ENCODE results near the gene UBE2E2. TPM values are rescaled to one million over a fixed set of nuclear protein-coding genes. Genes with fewer than 3 reads are reported as not detected.

Gene UBE2E2
- total RNA-seq, 1 experiment from 2014 or later = 38.6 TPM

- no peaks in the 10 kb centered on the region for H3K9me3 ChIP-seq (ENCODE audit: control insufficient read depth, low read depth, low read length)
- no peak overlapping the region for H3K27ac ChIP-seq (ENCODE audit: insufficient read length, low read depth, low read length)
- H4K20me1 ChIP-seq (ENCODE audit: control insufficient read depth, insufficient read depth, insufficient read length) = peaks cover 3% of the 10 kb centered on the region
- H2BK12ac ChIP-seq (ENCODE audit: insufficient read length, low read depth, low read length) = no peak overlapping the region
- Mint-ChIP-seq H3K4me1 (peaks cover 28 to 32% of the 10 kb centered on the region in 2 experiments), H3K27me3 (ENCODE audit: low read depth) (no peaks in the 10 kb centered on the region), H3K4me3 (no peak overlapping the region), H3K27ac (peak overlapping the region; percentile 40 to 88 (median 62); a peak in 4 of 7 replicates), H3K36me3 (ENCODE audit: insufficient read depth in 1 of 3, low read depth in 3 of 3) (peaks cover 6 to 17% (median 9%) of the 10 kb centered on the region in 3 experiments), H3K9me3 (peaks cover 5 to 9% of the 10 kb centered on the region in 2 experiments)
- H2AK5ac ChIP-seq (ENCODE audit: insufficient read length, low read length) = no peak overlapping the region
- no peak overlapping the region for H2AFZ ChIP-seq (ENCODE audit: low read length)
- H3K9ac ChIP-seq (ENCODE audit: extremely low read depth, insufficient read length, low read length) = no peak overlapping the region
- no peak overlapping the region for H4K5ac ChIP-seq (ENCODE audit: insufficient read length, low read depth, low read length)
- H3K79me1 ChIP-seq (ENCODE audit: insufficient read depth, low read depth, low read length, poor library complexity, severe bottlenecking) = no peaks in the 10 kb centered on the region
- no peaks in the 10 kb centered on the region for H3K23me2 ChIP-seq (ENCODE audit: insufficient read length, low read depth, low read length, poor library complexity, severe bottlenecking)
- no peak overlapping the region for H2BK5ac ChIP-seq (ENCODE audit: insufficient read length, low read length)
- DNase-seq = no peak
- H3K4ac ChIP-seq (ENCODE audit: low read depth, low read length) = no peak overlapping the region
- no peaks in the 10 kb centered on the region for H3K79me2 ChIP-seq (ENCODE audit: insufficient read depth, low read length)
- TF ChIP-seq, protein P1, sequence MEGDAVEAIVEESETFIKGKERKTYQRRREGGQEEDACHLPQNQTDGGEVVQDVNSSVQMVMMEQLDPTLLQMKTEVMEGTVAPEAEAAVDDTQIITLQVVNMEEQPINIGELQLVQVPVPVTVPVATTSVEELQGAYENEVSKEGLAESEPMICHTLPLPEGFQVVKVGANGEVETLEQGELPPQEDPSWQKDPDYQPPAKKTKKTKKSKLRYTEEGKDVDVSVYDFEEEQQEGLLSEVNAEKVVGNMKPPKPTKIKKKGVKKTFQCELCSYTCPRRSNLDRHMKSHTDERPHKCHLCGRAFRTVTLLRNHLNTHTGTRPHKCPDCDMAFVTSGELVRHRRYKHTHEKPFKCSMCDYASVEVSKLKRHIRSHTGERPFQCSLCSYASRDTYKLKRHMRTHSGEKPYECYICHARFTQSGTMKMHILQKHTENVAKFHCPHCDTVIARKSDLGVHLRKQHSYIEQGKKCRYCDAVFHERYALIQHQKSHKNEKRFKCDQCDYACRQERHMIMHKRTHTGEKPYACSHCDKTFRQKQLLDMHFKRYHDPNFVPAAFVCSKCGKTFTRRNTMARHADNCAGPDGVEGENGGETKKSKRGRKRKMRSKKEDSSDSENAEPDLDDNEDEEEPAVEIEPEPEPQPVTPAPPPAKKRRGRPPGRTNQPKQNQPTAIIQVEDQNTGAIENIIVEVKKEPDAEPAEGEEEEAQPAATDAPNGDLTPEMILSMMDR (conservative IDR thresholded peaks at IDR 0.05) = no peak
- no peak overlapping the region for H3K4me2 ChIP-seq (ENCODE audit: insufficient read depth, insufficient read length, low read length)
- no peaks in the 10 kb centered on the region; the same call in 1 of the 2 replicates for H3K4me1 ChIP-seq (ENCODE audit: insufficient read depth, low read length)
- no CpG with 5 or more reads among the region's 8 CpGs for WGBS (ENCODE audit: extremely low coverage, insufficient read length, low lambda C conversion rate)
- no peak overlapping the region for H2BK20ac ChIP-seq (ENCODE audit: low read depth, low read length, poor library complexity, severe bottlenecking)
- H3K56ac ChIP-seq (ENCODE audit: insufficient read length, low read depth, low read length) = no peak overlapping the region
- no peak overlapping the region for H3K23ac ChIP-seq (ENCODE audit: insufficient read length, low read depth, low read length)
- H4K91ac ChIP-seq (ENCODE audit: insufficient read length, low read depth, low read length) = no peak overlapping the region
- no peaks in the 10 kb centered on the region for H3K27me3 ChIP-seq (ENCODE audit: insufficient read depth, low read length)
- H4K8ac ChIP-seq (replicated peaks; ENCODE audit: insufficient read length, low read depth, low read length) = no peak overlapping the region
- no peak overlapping the region; the same call in 1 of the 2 replicates for H3K14ac ChIP-seq (ENCODE audit: insufficient read depth, low read length)
- H2BK15ac ChIP-seq (ENCODE audit: low read depth, low read length) = no peak overlapping the region
- H3K18ac ChIP-seq (ENCODE audit: insufficient read length, low read depth, low read length) = no peak overlapping the region
- no peak overlapping the region for H2BK120ac ChIP-seq (ENCODE audit: low read depth, low read length, poor library complexity, severe bottlenecking)
- H3T11ph ChIP-seq (ENCODE audit: low read length) = no peak overlapping the region
Observed at GRCh38 chr3:23480329-23480714, 277.2 kb downstream of the UBE2E2 start.

All from H9 (cell line).